Measurements from ENCODE around the gene C16orf95.

The C16orf95 gene

GRCh38 chr16:87316450-87316922 is 706 bp downstream of the C16orf95 start:
- no peak for DNase-seq (ENCODE audit: low read depth)

- DNase-seq (ENCODE audit: low read depth), result no peak
These were observed 2.2 kb downstream of the C16orf95 start for GRCh38 chr16:87314990-87315420.

- no peak for DNase-seq (ENCODE audit: low read depth)
These were observed 5.2 kb downstream of the C16orf95 start for GRCh38 chr16:87312008-87312407.

GRCh38 chr16:87311387-87311786 is 5.8 kb downstream of the C16orf95 start:
- no peak for DNase-seq (ENCODE audit: low read depth)

GRCh38 chr16:87310610-87311009 is 6.6 kb downstream of the C16orf95 start:
- DNase-seq (ENCODE audit: low read depth), result no peak

- DNase-seq (ENCODE audit: low read depth), result no peak
These were observed 7.3 kb downstream of the C16orf95 start for GRCh38 chr16:87309620-87310525.

- DNase-seq (ENCODE audit: low read depth), result no peak
These were observed 8.4 kb downstream of the C16orf95 start for GRCh38 chr16:87308826-87309225.

- DNase-seq (ENCODE audit: low read depth), result no peak
These were observed 10.7 kb downstream of the C16orf95 start for GRCh38 chr16:87306516-87306915.

GRCh38 chr16:87305505-87306391 is 11.4 kb downstream of the C16orf95 start:
- DNase-seq (ENCODE audit: low read depth), result no peak

- DNase-seq (ENCODE audit: low read depth), result no peak
These were observed 12.2 kb downstream of the C16orf95 start for GRCh38 chr16:87304951-87305350.

- DNase-seq (ENCODE audit: low read depth), result no peak
These were observed 13.2 kb downstream of the C16orf95 start for GRCh38 chr16:87303962-87304521.

- DNase-seq (ENCODE audit: low read depth), result no peak
These were observed 13.7 kb downstream of the C16orf95 start for GRCh38 chr16:87303431-87303930.

GRCh38 chr16:87298857-87299465 is 18.2 kb downstream of the C16orf95 start:
- no peak for DNase-seq (ENCODE audit: low read depth)

GRCh38 chr16:87297918-87298631 is 19.1 kb downstream of the C16orf95 start:
- DNase-seq (ENCODE audit: low read depth), result no peak

- no peak for DNase-seq (ENCODE audit: low read depth)
These were observed 19.8 kb downstream of the C16orf95 start for GRCh38 chr16:87297407-87297806.

- DNase-seq (ENCODE audit: low read depth), result no peak
These were observed 21.3 kb downstream of the C16orf95 start for GRCh38 chr16:87295661-87296531.

GRCh38 chr16:87295259-87295658 is 21.9 kb downstream of the C16orf95 start:
- DNase-seq (ENCODE audit: low read depth), result no peak

GRCh38 chr16:87293990-87294389 is 23.2 kb downstream of the C16orf95 start:
- no peak for DNase-seq (ENCODE audit: low read depth)

GRCh38 chr16:87291944-87292343 is 25.2 kb downstream of the C16orf95 start:
- no peak for DNase-seq (ENCODE audit: low read depth)

GRCh38 chr16:87288753-87289362 is 28.3 kb downstream of the C16orf95 start:
- no peak for DNase-seq (ENCODE audit: low read depth)
